Mesothelial cell of epicardium (in vitro differentiated cells): Measurements from ENCODE around the gene ASB13. TPM values are rescaled to one million over a fixed set of nuclear protein-coding genes. Genes with fewer than 3 reads are reported as not detected.

Experiments used
- DNase-seq, 2 experiments: peaks; one replicate each; pipeline ENCODE4 v3.0.0; 2021; ENCODE audit warnings: low spot score in 2 of 2; ENCODE audit not compliant: unreplicated experiment in 2 of 2
- H3K27ac Mint-ChIP-seq: 2 replicates; pipeline ENCODE4 v1.8.0; 2021; ENCODE audit warnings: mixed read lengths
- H3K27me3 Mint-ChIP-seq: 2 replicates; pipeline ENCODE4 v1.8.0; 2021; ENCODE audit warnings: low read depth, mixed read lengths
- H3K36me3 Mint-ChIP-seq: 2 replicates; pipeline ENCODE4 v1.8.0; 2021; ENCODE audit warnings: mixed read lengths
- H3K4me1 Mint-ChIP-seq: 2 replicates; pipeline ENCODE4 v1.8.0; 2021; ENCODE audit warnings: mixed read lengths
- H3K4me3 Mint-ChIP-seq: 2 replicates; pipeline ENCODE4 v1.8.0; 2021; ENCODE audit warnings: mild to moderate bottlenecking, moderate library complexity, mixed read lengths
- H3K9me3 Mint-ChIP-seq: 2 replicates; pipeline ENCODE4 v1.8.0; 2021; ENCODE audit warnings: mixed read lengths
- total RNA-seq: library from RNA; stranded (reverse); gene quantifications from 3 replicates; pipeline ENCODE4 v1.2.1, GENCODE V29; 2021
- TF ChIP-seq, protein P1 (sequence below): fragments of 200-600 bp; sonication (generic); IDR thresholded peaks from one replicate; pipeline ENCODE4 v1.5.0; 2021; ENCODE audit warnings: antibody characterized with exemption; ENCODE audit not compliant: unreplicated experiment

ASB13 gene
- total RNA-seq, 1 donor from 2014 or later = 26.3 TPM

- H3K9me3 Mint-ChIP-seq = no peaks in the 10 kb centered on the region
- no peaks in the 10 kb centered on the region for H3K36me3 Mint-ChIP-seq
- TF ChIP-seq, protein P1, sequence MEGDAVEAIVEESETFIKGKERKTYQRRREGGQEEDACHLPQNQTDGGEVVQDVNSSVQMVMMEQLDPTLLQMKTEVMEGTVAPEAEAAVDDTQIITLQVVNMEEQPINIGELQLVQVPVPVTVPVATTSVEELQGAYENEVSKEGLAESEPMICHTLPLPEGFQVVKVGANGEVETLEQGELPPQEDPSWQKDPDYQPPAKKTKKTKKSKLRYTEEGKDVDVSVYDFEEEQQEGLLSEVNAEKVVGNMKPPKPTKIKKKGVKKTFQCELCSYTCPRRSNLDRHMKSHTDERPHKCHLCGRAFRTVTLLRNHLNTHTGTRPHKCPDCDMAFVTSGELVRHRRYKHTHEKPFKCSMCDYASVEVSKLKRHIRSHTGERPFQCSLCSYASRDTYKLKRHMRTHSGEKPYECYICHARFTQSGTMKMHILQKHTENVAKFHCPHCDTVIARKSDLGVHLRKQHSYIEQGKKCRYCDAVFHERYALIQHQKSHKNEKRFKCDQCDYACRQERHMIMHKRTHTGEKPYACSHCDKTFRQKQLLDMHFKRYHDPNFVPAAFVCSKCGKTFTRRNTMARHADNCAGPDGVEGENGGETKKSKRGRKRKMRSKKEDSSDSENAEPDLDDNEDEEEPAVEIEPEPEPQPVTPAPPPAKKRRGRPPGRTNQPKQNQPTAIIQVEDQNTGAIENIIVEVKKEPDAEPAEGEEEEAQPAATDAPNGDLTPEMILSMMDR = no peak
- peak overlapping the region; percentile 89 for H3K27ac Mint-ChIP-seq
- H3K4me3 Mint-ChIP-seq = no peak overlapping the region
- peaks cover 83% of the 10 kb centered on the region for H3K4me1 Mint-ChIP-seq
- DNase-seq = no peak
- H3K27me3 Mint-ChIP-seq = no peaks in the 10 kb centered on the region
Observed at GRCh38 chr10:5589661-5590511, 76.5 kb downstream of the ASB13 start.

- Mint-ChIP-seq H3K4me3 (no peak overlapping the region), H3K9me3 (no peaks in the 10 kb centered on the region), H3K27me3 (no peaks in the 10 kb centered on the region), H3K4me1 (peaks cover 81% of the 10 kb centered on the region), H3K36me3 (no peaks in the 10 kb centered on the region), H3K27ac (peak overlapping the region; percentile 89)
- TF ChIP-seq, protein P1 = no peak
- no peak for DNase-seq
Observed at GRCh38 chr10:5589011-5589660, 77.3 kb downstream of the ASB13 start.

Other genes starting within 250 kb of the ASB13 start
- 0.42 TPM in 1 of 3 replicates, not detected in the others for gene CALML5, start 167.0 kb downstream of the ASB13 start, total RNA-seq
- 0.07 TPM in 1 of 3 replicates, not detected in the others for gene CALML3, start 141.6 kb downstream of the ASB13 start, total RNA-seq
- 75.2 to 90.1 TPM (median 80.3 TPM) in 3 replicates for gene TASOR2, start 18.2 kb upstream of the ASB13 start, total RNA-seq
- 216 to 221 TPM (median 221 TPM) in 3 replicates for gene GDI2, start 146.8 kb upstream of the ASB13 start, total RNA-seq
- 14.6 to 15.2 TPM (median 14.7 TPM) in 3 replicates for gene ANKRD16, start 223.3 kb upstream of the ASB13 start, total RNA-seq
- 68.0 to 76.6 TPM (median 72.6 TPM) in 3 replicates for gene FBH1, start 223.6 kb upstream of the ASB13 start, total RNA-seq